ENCODE results near the gene CPAMD8. TPM values are rescaled to one million over a fixed set of nuclear protein-coding genes. Genes with fewer than 3 reads are reported as not detected.

Gene CPAMD8
- total RNA-seq: 1 to 10 TPM; 6.2 to 6.3 TPM
- long read RNA-seq, donor 1, partial matches to known transcripts: 0 of 2 reads
- long read RNA-seq, donor 1, other reads (novel, unspliced or antisense): 2 of 2 reads
- long read RNA-seq, donor 2, partial matches to known transcripts: 2 of 4 reads
- long read RNA-seq, donor 2, other reads (novel, unspliced or antisense): 2 of 4 reads

GRCh38 chr19:17026706-17027534, at the start of gene CPAMD8:
Gene CPAMD8 (minus strand): TSS chr19:17026810. CDS start chr19:17026642, 168 bp downstream.
- intact Hi-C loops (cut with DNase I): no loop called here
- no peak for DNase-seq (ENCODE audit: low spot score)

GRCh38 chr19:17075864-17076542, 49.4 kb upstream of the CPAMD8 start:
- intact Hi-C loops (cut with DNase I): loop anchor here (5.0 to 10.0 kb wide), 2 partner anchors 69 to 71 kb away; no protein-coding TSS in a partner anchor
- no peak for DNase-seq (ENCODE audit: low spot score)

DNA sequence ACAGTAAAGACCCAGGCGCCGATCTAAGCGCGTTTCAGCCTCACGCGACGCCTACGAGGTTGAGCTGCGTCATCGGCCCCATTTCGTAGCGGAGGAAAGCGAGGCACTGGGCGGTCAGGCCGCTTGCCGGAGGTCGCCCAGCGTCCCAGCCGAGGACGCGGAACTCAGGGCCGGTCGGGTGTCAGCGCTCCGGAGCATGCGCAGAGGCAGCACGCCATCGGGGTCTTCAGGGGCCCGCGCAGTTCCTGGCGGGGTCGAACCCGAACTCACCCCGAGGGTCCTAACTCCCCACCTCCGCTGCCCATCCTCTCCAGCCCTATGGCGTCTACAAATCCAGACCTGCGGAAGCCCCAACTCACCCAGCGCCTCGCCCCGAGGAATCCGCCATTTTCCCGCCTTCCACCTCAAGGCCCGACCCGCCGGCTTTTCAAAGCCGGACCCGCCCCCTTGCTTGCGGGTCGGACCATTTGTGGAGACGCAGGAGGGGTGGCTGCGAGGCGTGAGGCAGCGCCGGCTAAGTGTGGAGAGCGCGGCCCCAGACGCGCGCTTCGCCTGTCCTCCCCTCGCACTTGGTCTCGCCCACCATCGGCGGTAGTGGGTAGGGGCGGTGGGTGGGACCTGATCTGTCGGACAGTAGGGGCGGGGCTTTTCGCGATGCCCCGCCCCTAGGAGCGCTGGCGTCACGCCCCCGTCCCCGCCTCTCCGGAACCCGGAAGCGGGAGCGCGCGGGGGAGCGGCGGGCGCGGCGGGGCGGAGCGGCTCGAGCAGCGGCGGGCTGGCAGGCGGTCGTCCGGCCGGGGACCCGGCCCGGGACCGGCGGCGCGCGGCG, 48.6 kb upstream of the CPAMD8 start, which contains the start of the genes HAUS8 and MYO9B:
HAUS8 (minus strand) TSS at position 418 of the 829 bp plus-strand sequence; CDS start at position 388, 30 bp downstream.
MYO9B (plus strand) TSS at position 743 of the 829 bp plus-strand sequence. CDS start 25,941 bp downstream, outside the sequence.
- intact Hi-C loops (cut with DNase I): loop anchor here (5.0 to 10.0 kb wide), 2 partner anchors 70 to 72 kb away; no protein-coding TSS in a partner anchor
- peak; percentile 100 for DNase-seq (ENCODE audit: low spot score)

DNA sequence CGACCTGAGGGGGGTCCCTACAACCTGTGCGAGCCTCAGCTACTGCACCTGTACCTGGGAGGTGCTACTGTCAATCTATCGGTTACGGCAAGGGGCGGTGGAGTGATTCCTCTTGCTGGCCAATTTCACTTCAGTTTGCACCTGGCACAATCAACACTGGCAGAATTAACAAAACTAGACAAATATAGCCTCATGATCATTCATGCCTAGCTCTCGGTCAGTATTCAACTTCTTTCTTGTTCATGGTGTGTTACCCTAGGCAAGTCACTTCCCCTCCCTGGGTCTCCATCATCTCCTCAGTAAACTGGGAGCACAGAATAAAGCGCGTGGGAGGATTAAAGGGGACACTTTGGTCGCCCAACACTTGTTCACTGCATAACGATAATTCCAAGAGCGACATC, 48.0 kb upstream of the CPAMD8 start:
- intact Hi-C loops (cut with DNase I): loop anchor here (5.0 to 10.0 kb wide), 3 partner anchors 70 to 208 kb away; partner anchors contain the start of gene ANKLE1 (in 2 of the 2)
- no peak for DNase-seq (ENCODE audit: low spot score)

- DNase-seq (ENCODE audit: low spot score): no peak
- intact Hi-C loops (cut with DNase I): loop anchor here (5.0 to 10.0 kb wide), 2 partner anchors 71 to 208 kb away; partner anchors contain the start of gene ANKLE1 (in 2 of the 2)
Measured at GRCh38 chr19:17073869-17074633, 47.4 kb upstream of the CPAMD8 start.

- DNase-seq (ENCODE audit: low spot score): no peak
- intact Hi-C loops (cut with DNase I): loop anchor here (5.0 to 10.0 kb wide), 2 partner anchors 74 to 211 kb away; partner anchors contain the start of gene ANKLE1 (in 2 of the 2)
Measured at GRCh38 chr19:17070912-17071311, 44.3 kb upstream of the CPAMD8 start.

- no peak for DNase-seq (ENCODE audit: low spot score)
- intact Hi-C loops (cut with DNase I): loop anchor here (5.0 to 10.0 kb wide), 2 partner anchors 74 to 212 kb away; partner anchors contain the start of gene ANKLE1 (in 2 of the 2)
Measured at GRCh38 chr19:17070421-17070820, 43.8 kb upstream of the CPAMD8 start.

DNA sequence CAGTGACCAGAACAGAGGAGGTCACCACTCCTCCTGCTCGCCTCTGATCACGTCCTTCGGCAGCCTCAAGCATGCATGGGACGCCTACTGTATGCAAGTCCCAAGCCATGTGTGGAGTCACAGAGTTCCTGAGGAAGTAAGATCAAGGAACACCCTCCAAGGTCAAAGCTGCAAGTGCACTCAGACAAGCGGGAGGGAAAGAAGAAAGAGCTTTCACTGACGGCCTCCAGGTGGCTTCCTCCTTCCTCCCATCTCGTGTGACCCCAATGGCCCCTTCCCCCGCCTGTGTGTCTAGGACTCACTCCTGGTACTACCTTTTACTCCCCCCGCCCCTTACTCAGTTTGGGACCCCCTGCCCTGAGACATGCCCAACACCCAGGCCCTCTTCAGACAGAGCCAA, 42.6 kb upstream of the CPAMD8 start:
- intact Hi-C loops (cut with DNase I): loop anchor here in 1 of 2 donors (5.0 kb wide), 1 partner anchor 153 kb away; no protein-coding TSS in a partner anchor
- no peak for DNase-seq (ENCODE audit: low spot score)

GRCh38 chr19:17063428-17063827, 36.8 kb upstream of the CPAMD8 start:
- DNase-seq (ENCODE audit: low spot score): no peak
- intact Hi-C loops (cut with DNase I): no loop called here

- intact Hi-C loops (cut with DNase I): no loop called here
- no peak for DNase-seq (ENCODE audit: low spot score)
Measured at GRCh38 chr19:17061691-17062090, 35.1 kb upstream of the CPAMD8 start.

GRCh38 chr19:17061205-17061604, 34.6 kb upstream of the CPAMD8 start:
- no peak for DNase-seq (ENCODE audit: low spot score)
- intact Hi-C loops (cut with DNase I): no loop called here

GRCh38 chr19:17060802-17061201, 34.2 kb upstream of the CPAMD8 start:
- intact Hi-C loops (cut with DNase I): no loop called here
- no peak for DNase-seq (ENCODE audit: low spot score)

GRCh38 chr19:17058236-17058635, 31.6 kb upstream of the CPAMD8 start:
- DNase-seq (ENCODE audit: low spot score): no peak
- intact Hi-C loops (cut with DNase I): loop anchor here in 1 of 2 donors (10.0 kb wide), 1 partner anchor 343 kb away; the partner anchor contains the start of gene NWD1

GRCh38 chr19:17055636-17056035, 29.0 kb upstream of the CPAMD8 start:
- DNase-seq (ENCODE audit: low spot score): no peak
- intact Hi-C loops (cut with DNase I): loop anchor here in 1 of 2 donors (10.0 kb wide), 1 partner anchor 341 kb away; the partner anchor contains the start of gene NWD1

- intact Hi-C loops (cut with DNase I): loop anchor here (5.0 to 10.0 kb wide), 2 partner anchors 282 to 340 kb away; partner anchors contain the start of gene NWD1 (in 1 of the 2)
- DNase-seq (ENCODE audit: low spot score): no peak
Measured at GRCh38 chr19:17054746-17055145, 28.1 kb upstream of the CPAMD8 start.

- intact Hi-C loops (cut with DNase I): loop anchor here (5.0 to 10.0 kb wide), 2 partner anchors 280 to 338 kb away; partner anchors contain the start of gene NWD1 (in 1 of the 2)
- no peak for DNase-seq (ENCODE audit: low spot score)
Measured at GRCh38 chr19:17052439-17052838, 25.8 kb upstream of the CPAMD8 start.

DNA sequence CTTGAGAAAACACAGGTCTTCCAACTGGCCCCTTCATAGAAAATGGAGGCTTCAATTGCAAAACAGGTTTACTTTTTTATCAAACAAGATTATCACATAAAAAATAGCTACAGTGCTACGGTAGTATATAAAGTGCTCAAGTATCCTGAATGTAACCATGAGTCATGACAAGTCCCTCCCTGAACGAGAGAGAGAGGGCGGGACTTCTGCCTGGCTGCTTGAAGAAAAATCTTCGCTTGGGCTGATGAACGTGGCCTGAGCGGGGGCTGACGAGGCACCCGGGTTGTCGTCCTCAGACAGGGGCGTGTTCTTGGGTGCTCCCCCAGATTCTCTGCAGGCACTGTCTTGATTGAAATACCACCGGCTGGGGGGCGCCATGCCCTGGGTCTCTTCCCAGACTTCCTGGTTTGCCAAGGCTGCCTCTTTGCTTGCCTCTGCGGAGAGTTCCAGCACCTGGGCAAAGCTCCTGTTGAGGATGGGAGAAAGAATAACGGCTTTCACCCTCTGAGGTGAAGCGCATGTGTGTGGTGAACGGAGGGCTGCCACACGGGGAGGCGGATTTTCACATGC, 23.2 kb upstream of the CPAMD8 start:
- no peak for DNase-seq (ENCODE audit: low spot score)
- intact Hi-C loops (cut with DNase I): loop anchor here (5.0 to 10.0 kb wide), 2 partner anchors 277 to 335 kb away; partner anchors contain the start of gene NWD1 (in 1 of the 2)
